Smooth muscle cell (in vitro differentiated cells): ENCODE data around the gene C4orf51. TPM values are rescaled to one million over a fixed set of nuclear protein-coding genes. Genes with fewer than 3 reads are reported as not detected.

Experiments used
- DNase-seq: peaks from one replicate; lab custom pipeline; 2025; ENCODE audit not compliant: unreplicated experiment; lab: John Stamatoyannopoulos, UW
- H2AFZ ChIP-seq: fragments of 200-600 bp; sonication (generic); 2 replicates; pipeline ENCODE4 v1.6.0; 2016; ENCODE audit warnings: antibody characterized with exemption, low read depth, mild to moderate bottlenecking
- H3F3A ChIP-seq: fragments of 200-600 bp; sonication (generic); 2 replicates; pipeline ENCODE4 v1.6.0; 2017; ENCODE audit warnings: antibody characterized with exemption, low read depth
- H3K27ac ChIP-seq: fragments of 200-600 bp; sonication (generic); 2 replicates; pipeline ENCODE4 v1.5.1; 2016; ENCODE audit warnings: low read depth, mild to moderate bottlenecking
- H3K27me3 ChIP-seq: fragments of 200-600 bp; sonication (generic); 2 replicates; pipeline ENCODE4 v1.6.1; 2016; ENCODE audit warnings: low read depth, mild to moderate bottlenecking
- H3K36me3 ChIP-seq: fragments of 200-600 bp; sonication (generic); 2 replicates; pipeline ENCODE4 v1.5.1; 2016; ENCODE audit warnings: low read depth
- H3K4me1 ChIP-seq: fragments of 200-600 bp; sonication (generic); 2 replicates; pipeline ENCODE4 v1.5.1; 2016; ENCODE audit warnings: low read depth
- H3K4me2 ChIP-seq: fragments of 200-600 bp; sonication (generic); 2 replicates; pipeline ENCODE4 v1.6.0; 2016; ENCODE audit warnings: mild to moderate bottlenecking
- H3K4me3 ChIP-seq: fragments of 200-600 bp; sonication (generic); 2 replicates; pipeline ENCODE4 v1.5.1; 2016; ENCODE audit warnings: mild to moderate bottlenecking
- H3K79me2 ChIP-seq: fragments of 200-600 bp; sonication (generic); 2 replicates; pipeline ENCODE4 v1.6.0; 2016; ENCODE audit warnings: low read depth, mild to moderate bottlenecking
- H3K9ac ChIP-seq: fragments of 200-600 bp; sonication (generic); 2 replicates; pipeline ENCODE4 v1.6.0; 2016; ENCODE audit warnings: low read depth
- H3K9me3 ChIP-seq: fragments of 200-600 bp; sonication (generic); replicated peaks from 2 replicates; pipeline ENCODE4 v1.5.1; 2016; ENCODE audit warnings: low read depth
- H4K20me1 ChIP-seq: fragments of 200-600 bp; sonication (generic); 2 replicates; pipeline ENCODE4 v1.6.0; 2016; ENCODE audit warnings: low read depth
- CTCF ChIP-seq: fragments of 200-600 bp; sonication (generic); IDR thresholded peaks from 2 replicates; pipeline ENCODE4 v1.5.1; 2017; ENCODE audit warnings: borderline replicate concordance, mild to moderate bottlenecking, antibody characterized with exemption; ENCODE audit not compliant: insufficient read depth, poor library complexity, severe bottlenecking
- WGBS: methylation state at CpG from one replicate; pipeline ENCODE4 v1.1.7; 2016; ENCODE audit warnings: low lambda C conversion rate; 5-methylcytosine and 5-hydroxymethylcytosine counted together
- polyA plus RNA-seq: library from polyadenylated mRNA; unstranded; fragments of >200 nt; fragmentation: Nextera tagmentation; extraction: Ambion mirVana; gene quantifications from 2 replicates; pipeline ENCODE4 v1.2.1, GENCODE V29; 2016
- total RNA-seq: library from RNA; depleted of rRNA; stranded (reverse); fragments of >200 nt; gene quantifications from 2 replicates; pipeline ENCODE4 v1.2.3, GENCODE V29; 2014

C4orf51 gene
- total and polyA plus RNA-seq, 2 experiments from 2014 or later, result not detected

- no peaks in the 10 kb centered on the region for H3K9me3 ChIP-seq
- no peak overlapping the region for H3K27ac ChIP-seq
- H3K27me3 ChIP-seq, result no peaks in the 10 kb centered on the region
- H3K36me3 ChIP-seq, result peaks cover 3% of the 10 kb centered on the region
- no peak overlapping the region for H3K9ac ChIP-seq
- no peaks in the 10 kb centered on the region for H3F3A ChIP-seq
- WGBS, result 98% methylated on average over 5 of the region's 5 CpGs
- no peak overlapping the region for H3K4me2 ChIP-seq
- no peaks in the 10 kb centered on the region for H3K4me1 ChIP-seq
- H2AFZ ChIP-seq, result no peak overlapping the region
- H4K20me1 ChIP-seq, result no peaks in the 10 kb centered on the region
- no peak for TF ChIP-seq CTCF
- H3K79me2 ChIP-seq, result no peaks in the 10 kb centered on the region
- no peak overlapping the region for H3K4me3 ChIP-seq
- DNase-seq, result no peak
Measured at GRCh38 chr4:145766273-145766672, 86.3 kb downstream of the C4orf51 start.

GRCh38 chr4:145769450-145770037 lies 89.6 kb downstream of the C4orf51 start:
- no peak for DNase-seq
- H3K27ac ChIP-seq, result no peak overlapping the region
- WGBS, result 96% methylated on average over 2 of the region's 2 CpGs

GRCh38 chr4:145770124-145770523 lies 90.2 kb downstream of the C4orf51 start:
- Histone ChIP-seq H3F3A (no peaks in the 10 kb centered on the region), H3K27me3 (no peaks in the 10 kb centered on the region), H3K9me3 (no peaks in the 10 kb centered on the region), H3K4me1 (no peaks in the 10 kb centered on the region), H3K4me2 (no peak overlapping the region), H2AFZ (no peak overlapping the region), H3K4me3 (no peak overlapping the region), H3K9ac (no peak overlapping the region), H3K36me3 (peaks cover 3% of the 10 kb centered on the region), H4K20me1 (no peaks in the 10 kb centered on the region), H3K27ac (no peak overlapping the region), H3K79me2 (no peaks in the 10 kb centered on the region)
- TF ChIP-seq CTCF, result no peak
- WGBS, result 97% methylated on average over 4 of the region's 4 CpGs
- no peak for DNase-seq

More at GRCh38 chr4:145769450-145770037, 89.6 kb downstream of the C4orf51 start:
- no peak for TF ChIP-seq CTCF
- H3K27me3 ChIP-seq, result no peaks in the 10 kb centered on the region
- no peaks in the 10 kb centered on the region for H3K79me2 ChIP-seq
- no peaks in the 10 kb centered on the region for H3K4me1 ChIP-seq
- no peak overlapping the region for H3K4me2 ChIP-seq
- no peak overlapping the region for H2AFZ ChIP-seq
- H3K9ac ChIP-seq, result no peak overlapping the region
- no peaks in the 10 kb centered on the region for H3F3A ChIP-seq
- H3K9me3 ChIP-seq, result no peaks in the 10 kb centered on the region
- no peaks in the 10 kb centered on the region for H4K20me1 ChIP-seq
- no peak overlapping the region for H3K4me3 ChIP-seq
- H3K36me3 ChIP-seq, result peaks cover 3% of the 10 kb centered on the region

GRCh38 chr4:145772347-145772746 lies 92.4 kb downstream of the C4orf51 start:
- Histone ChIP-seq H3K4me2 (no peak overlapping the region), H3K79me2 (no peaks in the 10 kb centered on the region), H3K9me3 (no peaks in the 10 kb centered on the region), H3K4me1 (no peaks in the 10 kb centered on the region), H3F3A (no peaks in the 10 kb centered on the region), H3K36me3 (no peaks in the 10 kb centered on the region), H3K4me3 (no peak overlapping the region), H3K9ac (no peak overlapping the region), H4K20me1 (no peaks in the 10 kb centered on the region), H3K27ac (no peak overlapping the region), H2AFZ (no peak overlapping the region), H3K27me3 (no peaks in the 10 kb centered on the region)
- no peak for DNase-seq
- no peak for TF ChIP-seq CTCF
- 95% methylated on average over 2 of the region's 2 CpGs for WGBS
